ENCODE measurements around the gene MAP9. TPM values are rescaled to one million over a fixed set of nuclear protein-coding genes. Genes with fewer than 3 reads are reported as not detected.
"Not testable (repeated sequence)": the region's sequence is repeated elsewhere in the genome, so short reads cannot be mapped to it uniquely, and the experiment has no call there.

Gene MAP9
- total RNA-seq, 1 donor from 2014 or later, result 13.6 TPM

DNA sequence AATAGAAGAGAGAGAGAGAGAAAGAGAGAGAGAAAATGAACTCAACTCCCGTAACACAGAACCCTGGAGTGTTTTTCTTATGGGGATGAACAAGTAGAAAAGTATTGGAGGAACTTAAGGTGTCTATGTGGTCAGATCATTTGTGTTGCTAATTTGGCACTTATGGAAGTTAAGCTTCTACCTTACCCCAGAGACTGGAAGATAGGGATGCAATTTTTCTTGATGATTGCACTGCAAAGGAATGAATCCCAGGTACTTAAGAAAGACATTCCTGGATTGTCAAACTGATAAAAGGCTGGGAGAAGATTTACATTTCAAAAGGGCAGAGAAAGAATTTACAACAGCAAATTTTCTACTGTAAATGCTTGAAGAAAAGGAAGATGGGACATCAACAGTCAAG lies 57.2 kb downstream of the MAP9 start:
- H3K27ac Mint-ChIP-seq (ENCODE audit: unreplicated experiment), result no peak overlapping the region

DNA sequence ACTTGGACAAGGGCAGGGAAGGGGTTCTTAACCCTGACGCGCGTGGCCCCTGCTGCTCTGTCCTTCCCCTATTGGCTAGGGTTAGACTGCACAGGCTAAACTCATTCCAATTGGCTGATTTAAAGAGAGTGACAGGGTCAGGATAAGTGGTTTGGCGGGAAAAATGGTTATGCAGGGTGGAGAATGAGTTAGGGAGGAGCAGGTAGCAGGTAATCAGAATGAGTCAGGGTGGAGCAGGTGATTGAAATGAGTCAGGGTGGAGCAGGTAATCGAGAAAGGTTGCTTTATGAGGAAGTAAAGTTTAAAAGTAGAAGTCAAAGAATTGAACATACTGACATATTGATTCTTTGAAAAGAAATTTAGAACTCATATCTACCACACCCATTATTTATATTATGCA lies 64.7 kb downstream of the MAP9 start:
- DNase-seq (ENCODE audit: low spot score); H3K27ac Mint-ChIP-seq (ENCODE audit: unreplicated experiment); H3K9me3 Mint-ChIP-seq (ENCODE audit: low read depth); H3K36me3 Mint-ChIP-seq (ENCODE audit: low read depth); H3K4me1 Mint-ChIP-seq (ENCODE audit: low read depth); H3K4me3 Mint-ChIP-seq (ENCODE audit: unreplicated experiment): not testable (repeated sequence)
- peaks cover 30% of the 10 kb centered on the region for H3K27me3 Mint-ChIP-seq (ENCODE audit: low read depth)

More for the DNA sequence above, 57.2 kb downstream of the MAP9 start:
- peaks cover 7% of the 10 kb centered on the region for H3K9me3 Mint-ChIP-seq (ENCODE audit: low read depth)
- H3K27me3 Mint-ChIP-seq (ENCODE audit: low read depth), result peaks cover 47% of the 10 kb centered on the region
- no peaks in the 10 kb centered on the region for H3K36me3 Mint-ChIP-seq (ENCODE audit: low read depth)
- no peak overlapping the region for H3K4me3 Mint-ChIP-seq (ENCODE audit: unreplicated experiment)
- no peaks in the 10 kb centered on the region for H3K4me1 Mint-ChIP-seq (ENCODE audit: low read depth)
- TF ChIP-seq, protein P1, sequence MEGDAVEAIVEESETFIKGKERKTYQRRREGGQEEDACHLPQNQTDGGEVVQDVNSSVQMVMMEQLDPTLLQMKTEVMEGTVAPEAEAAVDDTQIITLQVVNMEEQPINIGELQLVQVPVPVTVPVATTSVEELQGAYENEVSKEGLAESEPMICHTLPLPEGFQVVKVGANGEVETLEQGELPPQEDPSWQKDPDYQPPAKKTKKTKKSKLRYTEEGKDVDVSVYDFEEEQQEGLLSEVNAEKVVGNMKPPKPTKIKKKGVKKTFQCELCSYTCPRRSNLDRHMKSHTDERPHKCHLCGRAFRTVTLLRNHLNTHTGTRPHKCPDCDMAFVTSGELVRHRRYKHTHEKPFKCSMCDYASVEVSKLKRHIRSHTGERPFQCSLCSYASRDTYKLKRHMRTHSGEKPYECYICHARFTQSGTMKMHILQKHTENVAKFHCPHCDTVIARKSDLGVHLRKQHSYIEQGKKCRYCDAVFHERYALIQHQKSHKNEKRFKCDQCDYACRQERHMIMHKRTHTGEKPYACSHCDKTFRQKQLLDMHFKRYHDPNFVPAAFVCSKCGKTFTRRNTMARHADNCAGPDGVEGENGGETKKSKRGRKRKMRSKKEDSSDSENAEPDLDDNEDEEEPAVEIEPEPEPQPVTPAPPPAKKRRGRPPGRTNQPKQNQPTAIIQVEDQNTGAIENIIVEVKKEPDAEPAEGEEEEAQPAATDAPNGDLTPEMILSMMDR (IDR thresholded peaks at IDR 0.05), result no peak
- DNase-seq (ENCODE audit: low spot score), result no peak

DNA sequence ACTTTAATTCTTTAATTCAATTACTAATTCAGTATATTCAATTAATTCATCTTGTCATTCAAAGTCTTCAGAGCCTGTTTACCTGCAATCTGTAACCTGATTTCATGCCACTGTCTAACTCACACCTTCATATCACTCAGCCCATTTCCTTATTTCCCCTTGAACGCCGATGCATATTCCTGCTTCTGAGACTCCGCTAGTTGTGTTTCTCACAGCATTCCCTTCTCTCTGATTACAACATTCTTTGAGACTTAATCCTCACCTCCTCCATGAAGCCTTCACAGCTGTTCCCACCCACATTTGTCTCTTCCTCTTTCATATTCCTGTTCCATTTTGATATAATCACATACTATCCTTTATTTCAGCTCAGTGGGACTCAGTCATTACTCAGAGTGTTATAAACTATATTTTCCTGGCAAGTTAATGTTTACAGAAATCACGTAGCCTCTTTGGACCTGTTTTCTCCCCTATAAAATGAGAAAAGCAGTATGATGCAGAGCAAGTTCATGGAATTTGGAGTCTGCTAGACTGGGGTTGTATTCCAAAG lies 69.0 kb downstream of the MAP9 start:
- no peak overlapping the region for H3K27ac Mint-ChIP-seq (ENCODE audit: unreplicated experiment)
- H3K36me3 Mint-ChIP-seq (ENCODE audit: low read depth), result no peaks in the 10 kb centered on the region
- TF ChIP-seq, protein P1 (IDR thresholded peaks at IDR 0.05), result no peak
- no peak for DNase-seq (ENCODE audit: low spot score)
- H3K27me3 Mint-ChIP-seq (ENCODE audit: low read depth), result peaks cover 25% of the 10 kb centered on the region
- H3K4me3 Mint-ChIP-seq (ENCODE audit: unreplicated experiment), result no peak overlapping the region
- no peaks in the 10 kb centered on the region for H3K4me1 Mint-ChIP-seq (ENCODE audit: low read depth)
- H3K9me3 Mint-ChIP-seq (ENCODE audit: low read depth), result no peaks in the 10 kb centered on the region

DNA sequence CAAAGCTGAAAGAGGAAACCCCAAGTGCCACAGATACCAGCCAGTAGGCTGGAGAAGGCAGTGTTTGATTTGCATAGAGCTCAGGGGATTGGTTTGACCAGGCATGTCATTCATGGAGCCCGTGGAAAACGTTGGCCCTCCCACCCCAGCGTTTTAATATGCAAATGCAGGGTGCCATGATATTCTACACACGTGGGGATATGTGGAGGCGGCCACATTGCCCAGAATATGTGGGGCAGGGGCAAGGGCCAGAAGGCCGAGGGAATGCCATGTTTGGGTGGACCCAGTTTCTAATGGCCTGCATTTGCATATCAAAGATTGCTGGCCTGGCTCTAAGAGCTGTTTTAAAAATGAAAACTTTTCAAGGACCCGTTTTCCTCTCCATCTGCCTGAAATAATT lies 71.1 kb downstream of the MAP9 start:
- Mint-ChIP-seq H3K9me3 (ENCODE audit: low read depth) (no peaks in the 10 kb centered on the region), H3K36me3 (ENCODE audit: low read depth) (no peaks in the 10 kb centered on the region), H3K4me3 (ENCODE audit: unreplicated experiment) (no peak overlapping the region), H3K27me3 (ENCODE audit: low read depth) (peaks cover 15% of the 10 kb centered on the region), H3K27ac (ENCODE audit: unreplicated experiment) (no peak overlapping the region), H3K4me1 (ENCODE audit: low read depth) (no peaks in the 10 kb centered on the region)
- peak; percentile 52 for DNase-seq (ENCODE audit: low spot score)
- TF ChIP-seq, protein P1 (IDR thresholded peaks at IDR 0.05), result no peak

DNA sequence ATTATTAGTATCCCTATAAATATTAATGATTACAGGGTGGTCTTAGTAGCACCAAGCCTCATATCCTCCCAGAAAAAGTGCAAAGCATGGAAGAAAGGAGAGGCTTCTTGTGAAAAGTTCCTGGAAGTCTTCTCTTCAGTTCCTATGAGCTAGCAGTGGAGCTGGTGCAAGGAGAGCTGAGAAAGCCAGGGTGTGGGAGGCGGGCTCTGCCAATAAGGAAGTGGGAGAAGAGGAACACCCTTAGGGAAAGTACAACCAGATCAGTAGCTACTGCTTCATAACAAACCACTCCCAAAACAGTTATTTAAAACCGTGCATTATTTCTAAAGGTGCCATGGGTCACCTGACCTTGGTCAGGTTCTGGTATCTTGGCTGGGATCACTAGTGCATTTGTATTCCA lies 72.4 kb downstream of the MAP9 start:
- Mint-ChIP-seq H3K27ac (ENCODE audit: unreplicated experiment) (no peak overlapping the region), H3K4me1 (ENCODE audit: low read depth) (no peaks in the 10 kb centered on the region), H3K9me3 (ENCODE audit: low read depth) (no peaks in the 10 kb centered on the region), H3K36me3 (ENCODE audit: low read depth) (no peaks in the 10 kb centered on the region), H3K4me3 (ENCODE audit: unreplicated experiment) (no peak overlapping the region), H3K27me3 (ENCODE audit: low read depth) (peaks cover 14% of the 10 kb centered on the region)
- no peak for DNase-seq (ENCODE audit: low spot score)
- TF ChIP-seq, protein P1 (IDR thresholded peaks at IDR 0.05), result no peak

DNA sequence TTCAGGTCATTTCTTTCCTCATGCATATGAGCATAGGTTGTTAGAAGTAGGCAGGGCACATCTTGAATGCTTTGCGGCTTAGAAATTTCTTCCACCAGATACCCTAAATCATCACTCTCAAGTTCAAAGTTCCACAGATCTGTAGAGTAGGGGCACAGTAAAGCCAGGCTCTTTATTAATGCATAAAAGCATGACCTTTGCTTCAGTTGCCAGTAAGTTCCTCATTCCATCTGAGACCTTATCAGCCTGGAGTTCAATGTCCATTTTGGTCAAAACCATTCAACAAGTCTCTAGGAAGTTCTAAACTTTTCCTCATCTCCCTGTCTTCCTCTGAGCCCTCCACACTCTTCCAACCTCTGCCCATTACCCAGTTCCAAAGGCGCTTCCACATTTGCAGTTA lies 77.7 kb downstream of the MAP9 start:
- H3K27ac Mint-ChIP-seq (ENCODE audit: unreplicated experiment), result no peak overlapping the region
- H3K4me1 Mint-ChIP-seq (ENCODE audit: low read depth), result no peaks in the 10 kb centered on the region
- H3K27me3 Mint-ChIP-seq (ENCODE audit: low read depth), result no peaks in the 10 kb centered on the region
- TF ChIP-seq, protein P1 (IDR thresholded peaks at IDR 0.05), result no peak
- DNase-seq (ENCODE audit: low spot score), result no peak
- peaks cover 7% of the 10 kb centered on the region for H3K9me3 Mint-ChIP-seq (ENCODE audit: low read depth)
- no peaks in the 10 kb centered on the region for H3K36me3 Mint-ChIP-seq (ENCODE audit: low read depth)
- no peak overlapping the region for H3K4me3 Mint-ChIP-seq (ENCODE audit: unreplicated experiment)

Data from chondrocyte (in vitro differentiated cells).